ENCODE results near the gene CDA. TPM values are rescaled to one million over a fixed set of nuclear protein-coding genes. Genes with fewer than 3 reads are reported as not detected.

Gene CDA
- total and polyA plus RNA-seq, 8 donors = 1.3 to 8.4 (median 6.0) TPM; not detected in 5

DNA sequence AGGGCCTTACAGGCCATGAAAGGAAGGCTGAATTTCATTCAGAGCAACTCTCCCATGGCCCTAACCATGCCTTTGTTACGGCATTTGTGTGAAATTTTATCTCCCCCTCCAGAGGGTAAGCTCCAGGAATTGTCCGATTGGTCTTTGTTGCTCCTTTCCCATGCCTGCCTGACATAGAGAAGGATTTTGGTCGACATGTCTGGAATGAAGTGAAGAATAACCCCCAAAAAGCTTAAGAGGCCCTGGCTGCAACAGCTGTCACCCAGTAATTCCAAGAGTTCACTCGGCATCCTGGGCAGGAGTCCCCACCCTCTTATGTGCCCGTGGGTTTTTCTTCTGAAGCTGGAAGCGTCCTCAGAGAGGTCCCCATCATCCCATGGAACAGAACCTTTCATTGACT, 20.6 kb downstream of the CDA start:
- 71 to 79% (median 78%) methylated on average over 6 of the region's 6 CpGs for WGBS, 5 donors
- Histone ChIP-seq H3K4me1 (peaks cover 0 to 11% (median 7%) of the 10 kb centered on the region in 4 donors), H3K4me3 (no peak overlapping the region), H3K27me3 (peaks cover 0 to 3% (median 0%) of the 10 kb centered on the region in 3 donors), H3K27ac (no peak overlapping the region), H3K36me3 (no peaks in the 10 kb centered on the region), H3K9me3 (no peaks in the 10 kb centered on the region)
- no peak for DNase-seq
- intact Hi-C loops (cut with DNase I; ENCODE audit: low total_unique reads) = no loop called here
- TF ChIP-seq POLR2AphosphoS5 (IDR thresholded peaks at IDR 0.05) = no peak
- TF ChIP-seq, protein P1, sequence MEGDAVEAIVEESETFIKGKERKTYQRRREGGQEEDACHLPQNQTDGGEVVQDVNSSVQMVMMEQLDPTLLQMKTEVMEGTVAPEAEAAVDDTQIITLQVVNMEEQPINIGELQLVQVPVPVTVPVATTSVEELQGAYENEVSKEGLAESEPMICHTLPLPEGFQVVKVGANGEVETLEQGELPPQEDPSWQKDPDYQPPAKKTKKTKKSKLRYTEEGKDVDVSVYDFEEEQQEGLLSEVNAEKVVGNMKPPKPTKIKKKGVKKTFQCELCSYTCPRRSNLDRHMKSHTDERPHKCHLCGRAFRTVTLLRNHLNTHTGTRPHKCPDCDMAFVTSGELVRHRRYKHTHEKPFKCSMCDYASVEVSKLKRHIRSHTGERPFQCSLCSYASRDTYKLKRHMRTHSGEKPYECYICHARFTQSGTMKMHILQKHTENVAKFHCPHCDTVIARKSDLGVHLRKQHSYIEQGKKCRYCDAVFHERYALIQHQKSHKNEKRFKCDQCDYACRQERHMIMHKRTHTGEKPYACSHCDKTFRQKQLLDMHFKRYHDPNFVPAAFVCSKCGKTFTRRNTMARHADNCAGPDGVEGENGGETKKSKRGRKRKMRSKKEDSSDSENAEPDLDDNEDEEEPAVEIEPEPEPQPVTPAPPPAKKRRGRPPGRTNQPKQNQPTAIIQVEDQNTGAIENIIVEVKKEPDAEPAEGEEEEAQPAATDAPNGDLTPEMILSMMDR (IDR thresholded peaks at IDR 0.05) = no peak
- TF ChIP-seq EP300 (IDR thresholded peaks at IDR 0.05) = no peak
- no peak for TF ChIP-seq POLR2A (IDR thresholded peaks at IDR 0.05)

DNA sequence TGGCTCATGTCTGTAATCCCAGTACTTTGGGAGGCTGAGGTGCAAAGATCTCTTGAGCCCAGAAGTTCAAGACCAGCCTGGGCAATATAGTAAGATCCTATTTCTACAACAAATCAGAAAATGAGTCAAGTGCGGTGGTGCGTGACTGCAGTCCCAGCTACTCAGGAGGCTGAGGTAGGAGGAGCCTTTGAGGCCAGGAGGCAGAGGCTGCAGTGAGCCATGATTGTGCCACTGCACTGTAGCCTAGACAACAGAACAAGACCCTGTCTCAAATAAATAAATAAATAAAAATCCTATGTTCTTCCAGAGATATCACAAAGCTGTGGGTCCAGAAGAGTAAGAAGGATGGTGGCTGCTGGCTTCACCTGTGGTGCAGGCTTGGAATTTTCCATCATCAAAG, 22.1 kb downstream of the CDA start:
- Histone ChIP-seq H3K4me1 (peaks cover 0 to 11% (median 7%) of the 10 kb centered on the region in 4 donors), H3K36me3 (no peaks in the 10 kb centered on the region), H3K4me3 (no peak overlapping the region), H3K27me3 (no peaks in the 10 kb centered on the region), H3K27ac (no peak overlapping the region), H3K9me3 (no peaks in the 10 kb centered on the region)
- intact Hi-C loops (cut with DNase I; ENCODE audit: low total_unique reads) = no loop called here
- WGBS, 5 donors = 93 to 100% (median 97%) methylated on average over 2 of the region's 2 CpGs
- DNase-seq = no peak
- TF ChIP-seq, protein P1 (IDR thresholded peaks at IDR 0.05) = no peak
- TF ChIP-seq EP300 (IDR thresholded peaks at IDR 0.05) = no peak
- no peak for TF ChIP-seq POLR2A (IDR thresholded peaks at IDR 0.05)
- no peak for TF ChIP-seq POLR2AphosphoS5 (IDR thresholded peaks at IDR 0.05)

DNA sequence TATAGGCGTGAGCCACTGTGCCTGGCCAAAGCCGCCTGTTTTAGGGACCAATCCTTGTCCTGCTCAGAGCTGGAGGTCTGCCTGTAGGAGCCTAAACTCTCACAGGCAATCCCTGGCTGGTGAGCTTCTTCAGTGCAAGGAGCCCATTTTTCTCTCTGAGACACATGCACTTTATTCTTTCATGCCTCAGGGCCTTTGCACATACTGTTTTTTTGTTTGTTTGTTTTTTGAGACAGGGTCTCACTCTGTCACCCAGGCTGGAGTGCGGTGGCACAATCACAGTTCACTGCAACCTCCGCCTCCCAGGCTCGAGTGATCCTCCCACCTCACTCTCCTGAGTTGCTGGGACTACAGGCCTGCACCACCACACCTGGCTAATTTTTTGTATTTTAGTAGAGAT, 22.8 kb downstream of the CDA start:
- no peak overlapping the region for H3K27ac ChIP-seq

DNA sequence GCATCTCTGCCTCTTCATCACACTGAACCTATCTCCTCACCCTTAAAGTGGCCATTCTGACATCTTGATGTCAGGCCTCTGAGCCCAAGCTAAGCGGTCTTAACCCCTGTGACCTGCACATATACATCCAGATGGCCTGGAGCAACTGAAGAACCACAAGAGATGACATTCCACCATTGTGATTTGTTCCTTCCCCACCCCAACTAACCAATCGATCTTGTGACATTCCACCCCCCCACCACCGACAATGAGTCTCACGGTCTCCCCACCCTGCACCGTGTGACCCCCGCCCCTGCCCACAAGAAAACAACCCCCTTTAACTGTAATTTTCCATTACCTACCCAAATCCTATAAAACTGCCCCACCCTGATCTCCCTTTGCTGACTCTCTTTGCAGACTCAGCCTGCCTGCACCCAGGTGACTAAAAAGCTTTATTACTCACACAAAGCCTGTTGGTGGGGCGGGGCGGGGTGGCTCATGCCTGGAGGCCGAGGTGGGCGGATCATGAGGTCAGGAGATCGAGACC, 23.4 kb downstream of the CDA start:
- no peaks in the 10 kb centered on the region for H3K9me3 ChIP-seq
- no peaks in the 10 kb centered on the region for H3K27me3 ChIP-seq
- intact Hi-C loops (cut with DNase I; ENCODE audit: low total_unique reads) = no loop called here
- no peak for DNase-seq
- peaks cover 0 to 21% (median 10%) of the 10 kb centered on the region in 4 donors for H3K4me1 ChIP-seq
- no peak overlapping the region for H3K4me3 ChIP-seq
- WGBS, 5 donors = 58 to 75% (median 72%) methylated on average over 11 of the region's 11 CpGs
- no peak for TF ChIP-seq EP300 (IDR thresholded peaks at IDR 0.05)
- TF ChIP-seq, protein P1 (IDR thresholded peaks at IDR 0.05) = no peak
- TF ChIP-seq POLR2AphosphoS5 (IDR thresholded peaks at IDR 0.05) = no peak
- no peak for TF ChIP-seq POLR2A (IDR thresholded peaks at IDR 0.05)
- H3K27ac ChIP-seq = no peak overlapping the region
- no peaks in the 10 kb centered on the region for H3K36me3 ChIP-seq

More for the DNA sequence above, 22.8 kb downstream of the CDA start:
- no peak overlapping the region for H3K4me3 ChIP-seq
- intact Hi-C loops (cut with DNase I; ENCODE audit: low total_unique reads) = no loop called here
- H3K9me3 ChIP-seq = no peaks in the 10 kb centered on the region
- WGBS, 5 donors = 91 to 98% (median 93%) methylated on average over 5 of the region's 5 CpGs
- H3K4me1 ChIP-seq = peaks cover 0 to 17% (median 10%) of the 10 kb centered on the region in 4 donors
- H3K27me3 ChIP-seq = no peaks in the 10 kb centered on the region
- no peak for TF ChIP-seq POLR2A (IDR thresholded peaks at IDR 0.05)
- TF ChIP-seq EP300 (IDR thresholded peaks at IDR 0.05) = no peak
- no peak for TF ChIP-seq POLR2AphosphoS5 (IDR thresholded peaks at IDR 0.05)
- TF ChIP-seq, protein P1 (IDR thresholded peaks at IDR 0.05) = no peak
- no peaks in the 10 kb centered on the region for H3K36me3 ChIP-seq
- DNase-seq = no peak

Data from stomach (tissue), 9 donors.